ENCODE measurements around the gene SUGCT.

Gene SUGCT

GRCh38 chr7:40572810-40573465 is 438.1 kb downstream of the SUGCT start:
- TF ChIP-seq FOXP2 (optimal IDR thresholded peaks at IDR 0.05; ENCODE audit: borderline replicate concordance, extremely low read depth, extremely low read length, insufficient read depth), result no peak
- no peak for TF ChIP-seq REST (IDR thresholded peaks at IDR 0.05; ENCODE audit: insufficient read depth in 1 of 2, low read depth in 2 of 2, low read length in 2 of 2)
- TF ChIP-seq SIN3A (IDR thresholded peaks at IDR 0.05; ENCODE audit: borderline replicate concordance, insufficient read depth, low read length), result no peak
- TF ChIP-seq TAF1 (IDR thresholded peaks at IDR 0.05; ENCODE audit: borderline replicate concordance, insufficient read depth, low read length), result no peak
- no peak for TF ChIP-seq POLR2AphosphoS5 (IDR thresholded peaks at IDR 0.05; ENCODE audit: low read depth, low read length)

- TF ChIP-seq SIN3A (IDR thresholded peaks at IDR 0.05; ENCODE audit: borderline replicate concordance, insufficient read depth, low read length) (no peak), REST (IDR thresholded peaks at IDR 0.05; ENCODE audit: insufficient read depth in 1 of 2, low read depth in 2 of 2, low read length in 2 of 2) (no peak), POLR2AphosphoS5 (IDR thresholded peaks at IDR 0.05; ENCODE audit: low read depth, low read length) (no peak), TAF1 (IDR thresholded peaks at IDR 0.05; ENCODE audit: borderline replicate concordance, insufficient read depth, low read length) (no peak), FOXP2 (optimal IDR thresholded peaks at IDR 0.05; ENCODE audit: borderline replicate concordance, extremely low read depth, extremely low read length, insufficient read depth) (no peak)
Observed at GRCh38 chr7:40579401-40579800, 444.6 kb downstream of the SUGCT start.

- TF ChIP-seq REST (IDR thresholded peaks at IDR 0.05; ENCODE audit: insufficient read depth in 1 of 2, low read depth in 2 of 2, low read length in 2 of 2) (no peak), TAF1 (IDR thresholded peaks at IDR 0.05; ENCODE audit: borderline replicate concordance, insufficient read depth, low read length) (no peak), POLR2AphosphoS5 (IDR thresholded peaks at IDR 0.05; ENCODE audit: low read depth, low read length) (no peak), FOXP2 (optimal IDR thresholded peaks at IDR 0.05; ENCODE audit: borderline replicate concordance, extremely low read depth, extremely low read length, insufficient read depth) (no peak), SIN3A (IDR thresholded peaks at IDR 0.05; ENCODE audit: borderline replicate concordance, insufficient read depth, low read length) (no peak)
Observed at GRCh38 chr7:40580776-40581175, 446.0 kb downstream of the SUGCT start.

DNA sequence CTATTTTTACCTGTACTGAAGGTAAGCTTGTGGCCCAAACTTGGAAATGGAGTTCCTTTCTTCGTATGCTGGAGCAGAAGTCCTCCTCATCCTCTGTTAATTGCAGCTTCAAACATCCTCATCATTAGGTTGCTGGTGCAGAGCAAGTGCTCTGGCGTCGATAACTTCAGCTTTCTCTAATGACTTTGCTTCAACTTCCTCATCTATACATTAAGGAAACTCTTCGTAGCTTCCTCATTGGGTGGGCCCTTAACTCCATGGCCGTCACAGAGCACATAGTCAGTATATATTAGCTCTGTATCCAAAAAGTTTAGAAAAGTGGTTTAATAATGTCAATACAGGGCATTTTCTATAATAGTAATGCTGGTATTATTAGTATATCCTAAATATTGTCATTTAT is 447.7 kb downstream of the SUGCT start:
- TF ChIP-seq FOXP2 (optimal IDR thresholded peaks at IDR 0.05; ENCODE audit: borderline replicate concordance, extremely low read depth, extremely low read length, insufficient read depth) (no peak), REST (IDR thresholded peaks at IDR 0.05; ENCODE audit: insufficient read depth in 1 of 2, low read depth in 2 of 2, low read length in 2 of 2) (no peak), SIN3A (IDR thresholded peaks at IDR 0.05; ENCODE audit: borderline replicate concordance, insufficient read depth, low read length) (no peak), TAF1 (IDR thresholded peaks at IDR 0.05; ENCODE audit: borderline replicate concordance, insufficient read depth, low read length) (no peak), POLR2AphosphoS5 (IDR thresholded peaks at IDR 0.05; ENCODE audit: low read depth, low read length) (no peak)
